IMR-90 (cell line): ENCODE data around the gene LRRC7. TPM values are rescaled to one million over a fixed set of nuclear protein-coding genes. Genes with fewer than 3 reads are reported as not detected.

ENCODE experiments used
- ATAC-seq: fragments of 200-7000 bp; cut with Tn5 transposase; 2 replicates; pipeline ENCODE4 v1.9.1; 2020; ENCODE audit warnings: low read depth, mild to moderate bottlenecking, moderate library complexity
- BruUV-seq: library from RNA; stranded (reverse); fragments of 400-500 nt; replicated peaks from 2 replicates; lab custom pipeline; 2021; lab: Mats Ljungman, UMichigan
- CTCF ChIA-PET: fragments of 300-600 bp; formaldehyde crosslinking; extraction: SDS; loops from one replicate; lab custom pipeline; 2021; ENCODE audit warnings: antibody characterized with exemption; lab: Yijun Ruan, JAX
- POLR2A ChIA-PET: fragments of 300-600 bp; sonication (Branson Sonifier 250); formaldehyde crosslinking; loops from one replicate; lab custom pipeline; 2022; ENCODE audit warnings: antibody characterized with exemption; ENCODE audit not compliant: unreplicated experiment; lab: Charles Lee
- DNase-seq: peaks from one replicate; pipeline ENCODE4 v3.0.0; 2013
- H2AFZ ChIP-seq: replicated peaks from 2 replicates; pipeline ENCODE3; 2013; ENCODE audit warnings: low read length, mild to moderate bottlenecking; ENCODE audit not compliant: poor library complexity
- H2AK5ac ChIP-seq: 2 replicates; pipeline ENCODE4 v1.6.1; 2013; ENCODE audit warnings: low read depth, low read length, inconsistent platforms
- H2AK9ac ChIP-seq: replicated peaks from 2 replicates; pipeline ENCODE3; 2013; ENCODE audit warnings: mild to moderate bottlenecking, low read depth, low read length, moderate library complexity; ENCODE audit not compliant: poor library complexity
- H2BK120ac ChIP-seq: 2 replicates; pipeline ENCODE4 v1.6.1; 2013; ENCODE audit warnings: low read depth, low read length, inconsistent platforms
- H2BK15ac ChIP-seq: 3 replicates; pipeline ENCODE4 v1.6.1; 2013; ENCODE audit warnings: low read depth, low read length, inconsistent platforms
- H2BK20ac ChIP-seq: 2 replicates; pipeline ENCODE4 v1.6.1; 2013; ENCODE audit warnings: low read depth, mild to moderate bottlenecking, inconsistent platforms, low read length, moderate library complexity
- H2BK5ac ChIP-seq: 2 replicates; pipeline ENCODE4 v1.6.1; 2013; ENCODE audit warnings: mild to moderate bottlenecking, low read depth, low read length, inconsistent platforms; ENCODE audit not compliant: poor library complexity, severe bottlenecking
- H3K14ac ChIP-seq: replicated peaks from 2 replicates; pipeline ENCODE4 v1.6.1; 2013; ENCODE audit warnings: low read depth, low read length, inconsistent platforms
- H3K18ac ChIP-seq: 2 replicates; pipeline ENCODE4 v1.6.1; 2013; ENCODE audit warnings: low read depth, low read length, control low read depth
- H3K23ac ChIP-seq: 2 replicates; pipeline ENCODE4 v1.6.1; 2013; ENCODE audit warnings: low read depth, low read length, inconsistent platforms
- H3K27ac ChIP-seq: 2 replicates; pipeline ENCODE4 v1.5.1; 2013; ENCODE audit warnings: mild to moderate bottlenecking, control low read depth, low read length; ENCODE audit not compliant: insufficient read depth
- H3K27me3 ChIP-seq: 2 replicates; pipeline ENCODE4 v1.6.1; 2013; ENCODE audit warnings: low read length; ENCODE audit not compliant: control insufficient read depth, insufficient read depth
- H3K36me3 ChIP-seq: 2 replicates; pipeline ENCODE4 v1.6.1; 2013; ENCODE audit warnings: low read length, mixed read lengths; ENCODE audit not compliant: control insufficient read depth, insufficient read depth
- H3K4ac ChIP-seq: 2 replicates; pipeline ENCODE4 v1.6.1; 2013; ENCODE audit warnings: low read depth, low read length, inconsistent platforms
- H3K4me1 ChIP-seq: 2 replicates; pipeline ENCODE4 v1.6.1; 2013; ENCODE audit warnings: low read length, mixed read lengths; ENCODE audit not compliant: control insufficient read depth, insufficient read depth
- H3K4me2 ChIP-seq: 2 replicates; pipeline ENCODE4 v1.6.1; 2013; ENCODE audit warnings: low read depth, mild to moderate bottlenecking, control low read depth, low read length, moderate library complexity
- H3K4me3 ChIP-seq: 2 replicates; pipeline ENCODE4 v1.5.1; 2013; ENCODE audit warnings: low read depth, mild to moderate bottlenecking, control low read depth, low read length, moderate library complexity; ENCODE audit not compliant: insufficient read depth
- H3K56ac ChIP-seq: 2 replicates; pipeline ENCODE4 v1.6.1; 2013; ENCODE audit warnings: low read length, inconsistent platforms; ENCODE audit not compliant: insufficient read depth; ENCODE audit errors: extremely low read depth
- H3K79me1 ChIP-seq, 2 experiments: 2 replicates each; pipeline ENCODE4 v1.6.1; 2013; ENCODE audit warnings: low read length in 2 of 2, inconsistent platforms in 1 of 2, low read depth in 1 of 2
- H3K9ac ChIP-seq: 2 replicates; pipeline ENCODE4 v1.6.1; 2013; ENCODE audit warnings: low read depth, low read length, control low read depth
- H3K9me1 ChIP-seq: 2 replicates; pipeline ENCODE4 v1.6.1; 2013; ENCODE audit warnings: low read length, inconsistent platforms; ENCODE audit not compliant: insufficient read depth
- H3K9me3 ChIP-seq: 2 replicates; pipeline ENCODE4 v1.6.1; 2013; ENCODE audit warnings: low read length; ENCODE audit not compliant: control insufficient read depth, insufficient read depth
- H4K20me1 ChIP-seq: 2 replicates; pipeline ENCODE4 v1.6.1; 2013; ENCODE audit warnings: low read length, inconsistent platforms; ENCODE audit not compliant: insufficient read depth
- H4K5ac ChIP-seq: 2 replicates; pipeline ENCODE4 v1.6.1; 2013; ENCODE audit warnings: mild to moderate bottlenecking, low read depth, low read length, control low read depth
- H4K8ac ChIP-seq, 2 experiments: 2 replicates each; pipeline ENCODE4 v1.6.1; 2013; ENCODE audit warnings: low read depth in 2 of 2, low read length in 2 of 2, control low read depth in 1 of 2, inconsistent platforms in 1 of 2
- H4K91ac ChIP-seq: 2 replicates; pipeline ENCODE4 v1.6.1; 2013; ENCODE audit warnings: low read depth, low read length, inconsistent platforms; ENCODE audit not compliant: insufficient read depth
- BHLHE40 ChIP-seq: fragments of 150-350 bp; IDR thresholded peaks from 2 replicates; pipeline ENCODE4 v1.6.1; 2016; ENCODE audit warnings: mild to moderate bottlenecking, low read depth, low read length
- FOS ChIP-seq: fragments of 150-350 bp; IDR thresholded peaks from 2 replicates; pipeline ENCODE4 v1.6.1; 2016; ENCODE audit warnings: low read depth, low read length
- SMC3 ChIP-seq: fragments of 150-350 bp; IDR thresholded peaks from 2 replicates; pipeline ENCODE4 v1.6.1; 2016; ENCODE audit warnings: low read depth, mild to moderate bottlenecking, antibody characterized with exemption, low read length, moderate library complexity
- WGBS, 2 experiments: methylation state at CpG; one replicate each; pipeline versions ENCODE4 v1.1.5 to v1.1.7; 2013; ENCODE audit warnings: missing lambda C conversion rate in 2 of 2; ENCODE audit not compliant: insufficient read length in 1 of 2; ENCODE audit errors: extremely low coverage in 2 of 2; 5-methylcytosine and 5-hydroxymethylcytosine counted together
- dilution Hi-C: fragments of 300-500 bp; cut with HindIII; formaldehyde crosslinking; loops from one replicate; pipeline ENCODE4 v1.14.3; 2018; ENCODE audit warnings: low sequenced_read_pairs; ENCODE audit not compliant: unreplicated experiment
- in situ Hi-C: fragments of 300-500 bp; cut with MboI; formaldehyde crosslinking; loops from 3 replicates; pipeline ENCODE4 v1.14.3; 2019; ENCODE audit warnings: low sequenced_read_pairs, inconsistent platforms, mixed read lengths
- intact Hi-C: fragments of 100-400 bp; cut with micrococcal nuclease; formaldehyde crosslinking; loops from 2 replicates; pipeline ENCODE4 v1.10.0; 2022
- polyA plus RNA-seq, 3 experiments: library from polyadenylated mRNA; depleted of rRNA; stranded (reverse); fragments of >200 nt; gene quantifications; 2 replicates each; pipeline ENCODE4 v1.2.3, GENCODE V29; 2012; ENCODE audit warnings: low replicate concordance in 1 of 3
- total RNA-seq: library from RNA; depleted of rRNA; stranded (reverse); fragments of >200 nt; gene quantifications from 2 replicates; pipeline ENCODE4 v1.2.3, GENCODE V29; 2012
- TF ChIP-seq, protein P1 (sequence below): fragments of 150-350 bp; IDR thresholded peaks from 2 replicates; pipeline ENCODE4 v1.6.1; 2017; ENCODE audit warnings: mild to moderate bottlenecking, antibody characterized with exemption, low read length, low read depth

The LRRC7 gene
- total and polyA plus RNA-seq, 2 of the 4 experiments (the other 2 are of a cell fraction) = under 0.01 to 0.02 TPM

GRCh38 chr1:69638673-69639072 lies 71.0 kb downstream of the LRRC7 start:
- intact Hi-C loops = no loop called here
- H3K79me1 ChIP-seq = no peaks in the 10 kb centered on the region
- BruUV-seq = no TSS peak
- H2AK9ac ChIP-seq = no peak overlapping the region
- dilution Hi-C loops = no loop called here
- in situ Hi-C loops = no loop called here
- ChIA-PET POLR2A (no interaction called here), CTCF (interaction anchor here (1.2 kb wide), 1 partner anchor 9 kb away, joined by 3 read pairs; no protein-coding TSS in a partner anchor)
- no peak overlapping the region for H4K5ac ChIP-seq
- no peaks in the 10 kb centered on the region for H3K27me3 ChIP-seq
- no peak overlapping the region for H2AFZ ChIP-seq
- no peak overlapping the region for H3K4ac ChIP-seq
- TF ChIP-seq FOS (no peak), BHLHE40 (no peak), SMC3 (no peak)
- TF ChIP-seq, protein P1, sequence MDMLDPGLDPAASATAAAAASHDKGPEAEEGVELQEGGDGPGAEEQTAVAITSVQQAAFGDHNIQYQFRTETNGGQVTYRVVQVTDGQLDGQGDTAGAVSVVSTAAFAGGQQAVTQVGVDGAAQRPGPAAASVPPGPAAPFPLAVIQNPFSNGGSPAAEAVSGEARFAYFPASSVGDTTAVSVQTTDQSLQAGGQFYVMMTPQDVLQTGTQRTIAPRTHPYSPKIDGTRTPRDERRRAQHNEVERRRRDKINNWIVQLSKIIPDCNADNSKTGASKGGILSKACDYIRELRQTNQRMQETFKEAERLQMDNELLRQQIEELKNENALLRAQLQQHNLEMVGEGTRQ = no peak
- no peak overlapping the region for H3K14ac ChIP-seq
- no peak for DNase-seq
- H3K4me2 ChIP-seq = no peak overlapping the region
- no peak overlapping the region for H4K91ac ChIP-seq
- H3K27ac ChIP-seq = no peak overlapping the region
- no peak overlapping the region for H4K8ac ChIP-seq
- H3K9ac ChIP-seq = no peak overlapping the region
- H3K18ac ChIP-seq = no peak overlapping the region
- H2BK20ac ChIP-seq = no peak overlapping the region
- no peak overlapping the region for H2BK120ac ChIP-seq
- no peaks in the 10 kb centered on the region for H3K36me3 ChIP-seq
- no peaks in the 10 kb centered on the region for H3K9me3 ChIP-seq
- no peak overlapping the region for H2BK15ac ChIP-seq
- no peaks in the 10 kb centered on the region for H3K4me1 ChIP-seq
- no peak overlapping the region for H2AK5ac ChIP-seq
- H3K23ac ChIP-seq = no peak overlapping the region
- no peak overlapping the region for H3K4me3 ChIP-seq
- H3K56ac ChIP-seq = no peak overlapping the region
- no peak overlapping the region for H2BK5ac ChIP-seq
- H4K20me1 ChIP-seq = no peaks in the 10 kb centered on the region
- no peak for ATAC-seq
- no CpG with 5 or more reads among the region's 1 CpG for WGBS, 2 experiments
- no peaks in the 10 kb centered on the region for H3K9me1 ChIP-seq
